Left lung (tissue), 10 donors: Measurements from ENCODE around the gene SUFU. TPM values are rescaled to one million over a fixed set of nuclear protein-coding genes. Genes with fewer than 3 reads are reported as not detected.

Experiments
- ATAC-seq: fragments of 200-7000 bp; cut with Tn5 transposase; one replicate; pipeline ENCODE4 v1.9.1; 2020; ENCODE audit warnings: moderate library complexity
- DNase-seq, 4 donors: peaks; one replicate each; pipeline ENCODE4 v3.0.0-alpha.2; 2013 to 2020
- H3K27ac ChIP-seq, 2 donors: fragments of 200-600 bp; sonication (generic) in 1 of 2; one replicate each; pipeline versions ENCODE4 v1.5.0 to v1.8.0; 2020 to 2021
- H3K27me3 ChIP-seq, 2 donors: fragments of 200-600 bp; sonication (generic) in 1 of 2; one replicate each; pipeline versions ENCODE4 v1.5.0 to v1.8.0; 2020 to 2021
- H3K36me3 ChIP-seq, 2 donors: fragments of 200-600 bp; sonication (generic) in 1 of 2; one replicate each; pipeline versions ENCODE4 v1.5.0 to v1.8.0; 2020 to 2021
- H3K4me1 ChIP-seq, 2 donors: fragments of 200-600 bp; one replicate each; pipeline ENCODE4 v1.8.0; 2021
- H3K4me3 ChIP-seq, 2 donors: fragments of 200-600 bp; sonication (generic) in 1 of 2; one replicate each; pipeline versions ENCODE4 v1.5.0 to v1.8.0; 2020 to 2021; ENCODE audit warnings: mild to moderate bottlenecking in 1 of 2
- H3K9me3 ChIP-seq, 2 donors: fragments of 200-600 bp; sonication (generic) in 1 of 2; one replicate each; pipeline versions ENCODE4 v1.5.0 to v1.8.0; 2020 to 2021
- intact Hi-C, 2 donors: fragments of 100-400 bp; cut with DNase I; formaldehyde crosslinking; loops; one replicate each; pipeline versions ENCODE4 v1.11.2 to v1.14.2; 2022
- polyA plus RNA-seq, 6 donors: library from polyadenylated mRNA; unstranded; fragments of 120-200 nt; gene quantifications; one replicate each; pipeline ENCODE4 v1.2.1, GENCODE V29; 2013; ENCODE audit not compliant: insufficient read length in 6 of 6
- total RNA-seq, 2 donors: library from RNA; stranded (reverse); fragmentation: NEBNext Ultra II Directional; extraction: Animal tissue kit (Norgen Biotek cat#: 25700); gene quantifications; one replicate each; pipeline ENCODE4 v1.2.1, GENCODE V29; 2021
- TF ChIP-seq, protein P1 (sequence below), 2 donors: fragments of 200-600 bp; sonication (generic) in 1 of 2; IDR thresholded peaks; one replicate each; pipeline versions ENCODE4 v1.5.0 to v1.8.0; 2021; ENCODE audit warnings: antibody characterized with exemption in 2 of 2
- donor health status: DM: no; HTN: yes; CAD: no.
- donor health status: DM: no; HTN: no; CAD: no.

SUFU gene
- total and polyA plus RNA-seq, 8 donors: 13.4 to 30.7 (median 27.7) TPM

DNA sequence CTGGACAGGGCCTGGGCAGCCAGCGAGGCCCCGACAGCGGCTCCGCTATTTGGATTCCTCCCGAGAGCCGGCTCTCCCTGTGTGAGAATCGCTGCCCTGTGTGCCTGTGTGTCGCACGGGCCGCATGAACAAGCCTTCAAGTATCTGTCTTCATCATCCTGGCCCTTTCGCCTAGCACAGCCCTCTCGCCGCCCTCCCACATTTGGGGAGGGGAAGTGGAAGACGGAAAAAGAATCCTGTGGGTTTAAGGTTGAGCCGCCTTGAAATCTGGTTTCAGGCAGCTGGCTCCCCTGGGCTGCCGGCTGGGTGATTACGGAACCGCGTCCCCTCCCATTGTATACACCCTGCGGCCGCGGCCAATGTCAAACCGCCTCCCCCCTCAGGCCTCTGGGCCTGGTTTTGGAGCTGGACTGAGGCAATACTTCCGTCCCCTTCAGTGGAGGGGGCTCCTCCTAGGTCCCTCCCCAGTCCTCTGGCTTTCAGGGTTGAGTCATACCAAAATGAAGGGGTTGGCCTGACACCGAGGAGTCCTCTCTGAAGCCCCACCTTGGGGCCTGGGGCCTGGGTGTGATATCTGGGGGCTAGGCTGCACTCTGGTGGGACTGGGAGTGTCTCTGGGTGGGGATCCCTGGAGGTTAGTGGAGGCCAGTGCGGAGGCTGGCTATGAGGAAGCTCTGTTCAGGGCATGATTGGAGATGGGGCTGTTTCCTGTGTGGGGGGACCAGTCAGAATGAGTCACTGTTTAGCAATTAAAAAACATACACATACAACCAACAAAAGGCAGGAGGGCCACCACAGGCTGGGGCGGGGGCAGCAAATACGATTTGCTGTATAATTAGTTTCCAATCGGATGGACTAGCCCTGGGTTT is 142.2 kb downstream of the SUFU start:
- TF ChIP-seq, protein P1, sequence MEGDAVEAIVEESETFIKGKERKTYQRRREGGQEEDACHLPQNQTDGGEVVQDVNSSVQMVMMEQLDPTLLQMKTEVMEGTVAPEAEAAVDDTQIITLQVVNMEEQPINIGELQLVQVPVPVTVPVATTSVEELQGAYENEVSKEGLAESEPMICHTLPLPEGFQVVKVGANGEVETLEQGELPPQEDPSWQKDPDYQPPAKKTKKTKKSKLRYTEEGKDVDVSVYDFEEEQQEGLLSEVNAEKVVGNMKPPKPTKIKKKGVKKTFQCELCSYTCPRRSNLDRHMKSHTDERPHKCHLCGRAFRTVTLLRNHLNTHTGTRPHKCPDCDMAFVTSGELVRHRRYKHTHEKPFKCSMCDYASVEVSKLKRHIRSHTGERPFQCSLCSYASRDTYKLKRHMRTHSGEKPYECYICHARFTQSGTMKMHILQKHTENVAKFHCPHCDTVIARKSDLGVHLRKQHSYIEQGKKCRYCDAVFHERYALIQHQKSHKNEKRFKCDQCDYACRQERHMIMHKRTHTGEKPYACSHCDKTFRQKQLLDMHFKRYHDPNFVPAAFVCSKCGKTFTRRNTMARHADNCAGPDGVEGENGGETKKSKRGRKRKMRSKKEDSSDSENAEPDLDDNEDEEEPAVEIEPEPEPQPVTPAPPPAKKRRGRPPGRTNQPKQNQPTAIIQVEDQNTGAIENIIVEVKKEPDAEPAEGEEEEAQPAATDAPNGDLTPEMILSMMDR (IDR thresholded peaks at IDR 0.05): peak in 1 of 2 donors; percentile 13
- ATAC-seq (peak; percentile 48), DNase-seq (peak; percentile 82 to 95 (median 92))
- intact Hi-C loops: no loop called here
- Histone ChIP-seq H3K4me3 (peak overlapping the region; percentile 76 to 85), H3K9me3 (no peaks in the 10 kb centered on the region), H3K4me1 (peaks cover 43 to 50% of the 10 kb centered on the region in 2 donors), H3K36me3 (peaks cover 0 to 1% of the 10 kb centered on the region in 2 donors), H3K27ac (peak overlapping the region; percentile 98 to 99), H3K27me3 (no peaks in the 10 kb centered on the region)

DNA sequence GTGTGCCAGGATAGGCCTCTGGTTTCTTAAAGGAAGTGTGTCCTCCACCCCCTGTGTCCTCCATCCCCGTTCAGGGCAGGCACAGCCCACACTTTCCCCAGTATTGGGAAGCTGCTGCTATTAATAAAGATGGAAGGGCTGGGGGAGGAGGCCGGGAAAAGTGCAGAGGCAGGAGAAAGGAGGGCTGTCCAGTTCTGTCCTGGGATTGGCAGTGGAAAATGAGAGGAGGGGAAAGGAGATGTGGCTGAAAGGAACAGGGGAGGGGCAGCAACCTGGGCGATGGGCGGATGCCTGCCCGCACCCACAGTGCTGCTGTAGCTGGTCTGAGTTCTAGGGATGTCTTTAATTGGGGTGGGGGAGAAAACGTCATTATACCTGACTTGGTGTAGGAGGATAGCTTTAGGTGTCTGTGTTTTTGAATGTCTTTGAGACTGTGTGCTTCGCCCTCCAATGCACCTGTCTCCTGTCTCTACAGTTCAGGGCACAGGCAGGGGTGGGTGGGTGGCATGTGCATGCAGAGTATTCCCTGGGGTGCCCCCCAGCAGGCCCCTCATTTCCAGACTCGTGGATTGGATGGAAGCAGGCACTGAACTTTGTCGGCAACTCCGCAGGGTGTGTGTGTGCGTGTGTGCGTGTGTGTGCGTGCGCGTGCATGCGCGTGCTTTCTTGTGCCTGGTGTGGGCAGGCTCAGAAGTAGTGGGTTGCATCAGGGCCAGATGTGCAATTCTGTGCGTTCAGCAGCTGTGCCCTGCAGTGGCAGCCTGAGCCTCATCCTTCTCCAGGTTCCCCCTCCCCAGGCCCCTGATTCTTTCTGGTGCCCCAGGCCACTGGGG is 143.1 kb downstream of the SUFU start:
- DNase-seq: peak in 1 of 4 donors; percentile 85
- ATAC-seq: peak; percentile 3
- no peaks in the 10 kb centered on the region for H3K27me3 ChIP-seq
- peaks cover 0 to 8% of the 10 kb centered on the region in 2 donors for H3K36me3 ChIP-seq
- peak overlapping the region; percentile 98 to 99 for H3K27ac ChIP-seq
- intact Hi-C loops: no loop called here
- peak overlapping the region; percentile 76 to 85 for H3K4me3 ChIP-seq
- H3K9me3 ChIP-seq: no peaks in the 10 kb centered on the region
- H3K4me1 ChIP-seq: peaks cover 51 to 54% of the 10 kb centered on the region in 2 donors
- TF ChIP-seq, protein P1 (IDR thresholded peaks at IDR 0.05): no peak

DNA sequence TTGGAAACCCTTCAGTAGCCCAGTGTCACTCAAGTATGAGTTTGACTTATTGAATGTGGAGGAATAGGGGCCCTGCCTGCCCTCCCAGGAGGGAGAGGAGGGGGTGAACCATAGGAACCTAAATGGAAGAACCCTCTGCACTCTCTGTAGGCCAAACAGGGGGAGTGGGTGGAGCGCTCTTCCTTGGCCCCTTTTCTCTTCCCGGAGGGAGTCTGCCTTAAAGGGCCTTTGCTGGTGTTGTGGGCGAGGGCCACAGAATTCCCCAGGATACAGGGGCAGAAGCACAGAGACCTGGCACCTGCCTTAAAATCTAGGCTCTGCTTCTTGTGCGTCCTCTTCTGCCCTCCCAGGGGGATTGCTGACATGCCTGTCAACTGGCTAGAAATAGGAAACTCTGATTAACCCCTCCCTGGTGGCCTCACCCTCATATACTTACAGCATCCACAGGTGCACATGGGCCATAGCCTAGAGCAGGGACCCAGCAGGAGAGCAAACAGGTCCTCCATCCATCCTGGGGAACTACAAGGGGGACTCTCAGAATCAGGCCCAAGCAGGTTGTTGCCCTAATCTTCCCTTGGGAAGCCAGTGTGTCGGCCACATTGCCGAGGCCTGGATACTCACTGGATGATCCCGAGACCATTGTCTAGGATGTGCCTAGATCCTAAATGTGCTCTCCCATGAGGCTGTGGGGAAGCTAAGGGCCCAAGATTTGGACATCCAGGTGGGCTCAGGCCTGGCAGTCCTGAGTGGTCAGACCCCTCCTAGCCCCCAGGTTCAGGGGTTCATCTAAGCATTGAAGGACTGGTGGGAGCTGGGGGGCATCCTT is 143.9 kb downstream of the SUFU start:
- Histone ChIP-seq H3K36me3 (peaks cover 0 to 8% of the 10 kb centered on the region in 2 donors), H3K4me3 (peak overlapping the region; percentile 76 to 85), H3K27me3 (no peaks in the 10 kb centered on the region), H3K4me1 (peaks cover 58 to 63% of the 10 kb centered on the region in 2 donors), H3K9me3 (no peaks in the 10 kb centered on the region), H3K27ac (peak overlapping the region; percentile 98 to 99)
- peak in 1 of 4 donors; percentile 26 for DNase-seq
- intact Hi-C loops: no loop called here
- ATAC-seq: no peak
- TF ChIP-seq, protein P1 (IDR thresholded peaks at IDR 0.05): no peak

DNA sequence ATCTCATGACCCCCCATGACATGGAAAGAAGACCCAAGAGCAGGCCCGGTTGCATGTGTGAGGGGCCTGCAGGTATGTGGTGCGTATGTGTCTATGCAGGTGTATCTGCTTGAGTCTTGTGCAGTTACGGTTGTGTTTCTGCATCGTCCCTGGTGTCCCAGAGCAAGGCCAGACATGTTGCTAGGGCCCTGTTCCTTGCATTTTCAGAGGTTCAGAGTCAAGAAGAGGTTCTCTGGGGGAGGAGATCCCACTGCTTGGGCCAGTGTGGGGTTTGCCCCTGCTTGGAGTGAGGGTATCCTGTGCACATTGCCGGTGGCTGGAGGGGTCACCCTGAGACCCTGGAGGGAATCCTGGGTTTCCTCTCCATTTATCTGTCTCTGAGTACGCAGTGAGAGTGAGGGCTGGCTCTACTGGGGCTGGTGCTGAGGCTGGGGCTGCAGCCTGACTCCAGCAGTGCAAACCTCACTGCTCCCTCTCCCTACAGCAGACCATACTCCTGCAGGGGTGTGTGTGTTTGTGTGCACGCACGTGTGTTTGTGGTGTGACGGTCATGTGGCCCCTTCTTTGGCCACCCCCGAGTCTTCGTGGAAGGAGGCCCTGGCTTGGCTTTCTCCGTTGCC is 144.6 kb downstream of the SUFU start:
- H3K9me3 ChIP-seq: no peaks in the 10 kb centered on the region
- peaks cover 0 to 16% of the 10 kb centered on the region in 2 donors for H3K36me3 ChIP-seq
- H3K4me1 ChIP-seq: peaks cover 60 to 70% of the 10 kb centered on the region in 2 donors
- DNase-seq (peak in 1 of 4 donors; percentile 59), ATAC-seq (no peak)
- TF ChIP-seq, protein P1 (IDR thresholded peaks at IDR 0.05): no peak
- peak overlapping the region; percentile 19 to 85 for H3K4me3 ChIP-seq
- H3K27ac ChIP-seq: peak overlapping the region; percentile 98 to 99
- intact Hi-C loops: no loop called here
- H3K27me3 ChIP-seq: no peaks in the 10 kb centered on the region
